GM19193 (cell line): ENCODE measurements around the gene PSAP.

Experiments used
- POLR2A ChIP-seq: IDR thresholded peaks from 4 replicates; pipeline ENCODE4 v1.6.1; 2011; ENCODE audit not compliant: insufficient read depth, insufficient read length; ENCODE audit errors: extremely low read depth

PSAP gene

DNA sequence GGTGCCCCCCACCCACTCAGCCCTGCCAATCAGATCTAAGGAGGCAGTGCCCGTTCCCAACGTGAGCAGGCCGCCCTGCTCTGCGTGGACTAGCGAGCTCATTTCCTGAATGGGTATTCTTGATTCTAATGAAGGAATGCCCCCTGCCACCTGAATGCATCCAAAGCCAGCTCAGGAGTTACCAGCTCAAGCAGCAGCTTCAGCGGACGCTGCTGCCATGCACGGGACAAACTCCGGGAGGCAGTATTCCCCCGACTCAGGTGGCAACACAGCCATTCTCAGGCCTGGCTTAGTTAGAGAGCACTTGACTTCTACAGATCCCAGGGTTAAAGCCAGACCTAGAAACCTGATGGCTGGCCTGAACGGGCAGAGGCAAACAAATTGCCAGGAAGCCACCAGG, 25.8 kb downstream of the PSAP start:
- TF ChIP-seq POLR2A: no peak

DNA sequence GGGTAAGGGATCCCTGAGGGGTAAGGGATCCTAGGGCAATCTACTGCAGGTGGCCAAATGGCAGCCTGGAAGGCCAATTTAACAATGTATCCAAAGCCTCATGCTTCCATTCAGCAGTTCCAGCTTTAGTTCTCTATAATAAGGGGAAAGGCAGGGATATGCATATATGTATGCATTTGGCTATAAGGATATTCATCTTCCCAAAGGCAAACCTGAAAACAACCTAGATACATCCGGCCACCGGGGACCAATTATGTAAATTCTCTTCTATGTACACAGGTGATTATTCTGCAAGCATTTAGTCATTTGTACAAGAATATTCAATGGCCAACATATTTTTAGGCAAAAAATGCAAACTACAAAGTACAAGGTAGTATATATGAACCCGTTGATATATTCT, 26.7 kb downstream of the PSAP start:
- TF ChIP-seq POLR2A: no peak

DNA sequence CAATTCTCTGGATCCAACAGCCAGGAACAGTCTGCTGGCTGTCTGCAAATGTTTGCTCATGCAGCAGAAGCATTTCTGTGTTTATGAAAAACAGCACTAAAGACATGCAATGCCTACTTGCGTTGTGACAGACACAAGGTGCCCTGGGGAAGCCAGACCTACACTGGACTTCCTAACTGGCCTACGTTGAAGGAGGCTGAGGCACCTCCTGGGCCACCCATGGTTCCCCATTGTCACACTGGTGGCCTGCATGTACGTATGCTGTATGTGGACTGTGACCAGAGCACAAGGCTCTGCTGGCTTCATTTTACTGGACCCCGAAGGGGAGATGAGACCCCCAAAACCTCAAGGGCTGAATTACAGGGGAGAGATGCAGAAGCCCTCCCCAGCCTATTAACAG, 27.7 kb downstream of the PSAP start:
- no peak for TF ChIP-seq POLR2A

DNA sequence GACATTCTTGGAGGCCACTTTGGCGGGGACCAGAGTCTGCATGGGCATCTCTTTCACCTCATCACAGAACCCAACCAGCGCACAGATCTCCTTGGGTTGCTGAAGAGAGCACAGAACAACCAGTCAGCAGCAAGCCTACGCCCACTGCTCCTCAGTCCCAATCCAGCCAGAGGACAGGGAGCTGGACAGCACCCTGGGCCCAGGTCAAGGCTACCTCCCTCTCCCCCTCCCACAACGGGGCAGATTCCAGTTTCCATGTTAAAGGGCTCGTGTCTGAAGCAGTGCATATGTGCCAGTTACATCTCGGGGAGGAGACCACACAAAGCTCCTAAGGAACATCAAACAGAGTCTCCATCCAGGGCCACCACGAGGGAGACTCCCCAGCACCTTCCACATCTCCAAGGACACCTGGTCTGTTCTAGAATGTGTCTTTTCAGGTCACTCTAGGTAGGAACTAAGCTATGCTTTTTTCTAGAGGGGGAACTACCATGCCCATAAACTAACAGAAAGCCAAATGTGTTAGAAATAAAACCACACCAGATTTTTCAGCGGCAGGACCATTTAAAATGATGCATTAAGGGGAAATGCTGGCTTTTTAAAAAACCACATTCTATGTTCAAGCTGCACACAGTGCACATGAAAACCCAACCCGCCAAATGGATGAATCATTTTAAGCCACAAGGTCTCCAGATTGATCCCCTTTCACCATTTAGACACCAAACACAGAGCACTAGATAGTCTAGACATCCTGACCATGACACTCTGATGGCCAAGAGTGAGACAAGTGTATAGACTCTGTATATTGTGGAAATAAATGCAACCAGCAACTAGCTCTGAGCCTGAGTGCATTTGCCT, 28.9 kb downstream of the PSAP start:
- no peak for TF ChIP-seq POLR2A

DNA sequence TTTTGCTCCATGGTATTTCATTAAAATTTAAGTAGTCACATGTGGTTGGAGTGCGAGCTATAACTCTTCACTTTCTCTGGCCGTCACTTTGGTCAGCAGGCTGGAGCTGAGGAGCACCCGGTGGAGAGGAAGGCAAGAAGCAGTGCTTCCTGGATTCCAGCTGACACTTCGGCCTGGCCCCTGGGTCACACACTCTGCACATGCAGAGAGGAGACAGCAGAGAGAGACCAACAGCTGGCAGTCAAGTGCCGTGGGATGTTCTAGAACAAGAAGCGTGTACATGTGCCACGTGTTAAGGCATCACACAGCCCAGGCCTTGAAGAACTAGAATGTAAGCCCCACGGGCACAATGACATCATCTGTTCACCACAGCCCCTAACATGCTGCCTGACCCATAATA, 30.1 kb downstream of the PSAP start:
- TF ChIP-seq POLR2A: no peak

DNA sequence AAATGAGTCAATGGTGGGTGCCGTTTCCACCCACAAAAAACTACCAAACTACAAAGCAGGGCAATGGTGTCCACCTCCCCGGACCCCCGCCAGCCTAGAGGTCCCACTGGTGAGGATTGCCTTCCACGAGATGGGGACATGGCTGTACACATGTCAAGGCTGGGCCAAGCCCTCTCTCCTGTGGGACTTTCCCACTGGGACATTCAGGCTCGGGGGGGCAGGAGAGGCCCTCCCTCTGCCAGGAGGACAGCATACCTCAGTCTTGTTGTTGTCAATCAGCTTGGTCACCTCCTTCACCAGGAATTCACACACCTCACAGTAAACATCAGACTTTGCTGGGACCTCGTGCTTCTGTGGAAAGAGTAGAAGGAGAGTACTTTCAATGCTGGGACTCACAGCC, 31.1 kb downstream of the PSAP start:
- no peak for TF ChIP-seq POLR2A

DNA sequence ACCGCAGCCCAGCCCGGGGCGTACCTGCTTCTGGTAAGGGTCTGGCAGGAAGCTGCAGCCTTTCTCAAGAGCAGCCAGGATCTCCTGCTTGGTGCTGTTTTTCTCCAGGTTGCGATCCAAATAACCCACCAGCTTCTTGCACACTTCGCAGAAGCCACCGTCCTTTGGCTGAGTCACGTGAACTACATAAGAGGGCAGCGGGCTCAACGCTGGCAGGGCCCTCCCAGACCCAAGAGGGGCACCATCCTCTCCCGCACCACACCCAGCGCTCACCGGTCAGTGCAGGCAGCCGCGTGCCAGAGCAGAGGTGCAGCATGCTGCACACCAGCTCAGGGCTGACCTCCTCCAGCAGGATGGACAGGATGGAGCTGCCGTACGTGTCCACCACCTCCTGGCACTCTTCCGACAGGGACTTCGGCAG, 31.6 kb downstream of the PSAP start:
- no peak for TF ChIP-seq POLR2A

DNA sequence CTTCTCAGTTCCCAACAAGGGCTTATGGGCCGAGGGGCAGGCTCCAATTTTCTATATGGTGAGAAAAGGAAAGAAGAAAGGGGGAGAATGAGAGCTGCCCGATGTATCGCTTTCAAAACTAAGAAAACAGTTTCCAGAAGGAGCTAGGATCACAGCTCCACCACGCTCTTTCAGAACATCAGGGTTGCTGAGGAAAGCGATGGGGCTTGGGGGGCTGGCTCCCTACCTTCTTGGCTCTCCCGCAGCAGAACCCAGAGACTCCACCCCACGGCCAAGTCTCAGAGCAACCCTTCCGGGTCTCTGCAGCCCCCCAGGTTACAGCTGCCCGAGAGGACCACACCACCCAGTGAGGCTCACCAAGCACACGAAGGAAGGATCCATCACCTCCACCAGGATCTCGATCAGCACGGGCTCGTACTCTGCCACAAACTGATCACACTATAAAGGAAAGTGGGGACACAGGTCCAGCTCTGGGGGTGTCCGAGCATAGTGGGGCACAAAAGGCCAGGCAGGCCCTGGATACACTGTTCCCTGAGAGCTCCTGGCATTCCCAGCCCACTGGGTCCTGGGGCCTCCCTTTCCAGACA, 32.3 kb downstream of the PSAP start:
- TF ChIP-seq POLR2A: no peak

DNA sequence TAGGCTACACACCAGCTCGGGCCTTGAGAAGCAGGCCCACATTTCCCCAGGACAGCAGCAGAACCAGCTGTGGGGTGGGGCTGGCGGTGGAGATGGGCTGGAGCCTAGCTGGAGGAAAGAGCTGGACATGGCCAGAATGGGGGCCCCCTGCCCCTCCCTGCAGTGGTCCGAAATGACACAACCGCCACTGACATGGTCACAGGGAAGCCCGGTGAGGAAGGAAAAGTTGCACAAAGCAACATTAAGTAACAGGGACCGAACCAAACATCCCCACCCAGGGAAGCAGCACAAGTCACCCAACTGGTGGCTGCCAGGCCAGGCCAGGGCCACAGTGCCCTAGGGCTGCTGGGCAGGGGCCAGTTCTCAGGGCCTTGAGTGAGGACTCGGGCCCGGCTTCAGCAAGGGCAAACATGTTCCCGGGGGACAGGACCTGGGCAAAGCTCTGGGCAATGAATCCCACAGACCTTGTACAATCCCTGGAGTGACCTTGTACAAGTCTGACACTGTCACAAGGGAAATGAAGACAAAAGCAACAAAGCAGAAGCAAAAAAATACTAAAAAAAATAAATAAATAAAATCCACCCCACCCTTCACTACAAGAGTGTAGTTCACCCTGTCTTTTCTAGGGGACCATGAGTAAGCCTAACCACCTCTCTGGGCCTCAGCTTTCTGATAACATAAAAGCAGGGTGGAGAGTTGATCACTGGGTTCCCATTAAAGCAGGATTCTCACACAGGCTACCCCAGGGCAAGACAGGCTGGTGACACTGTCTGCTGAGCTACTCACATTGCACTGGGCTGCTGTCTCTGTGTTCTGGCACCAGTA, 33.0 kb downstream of the PSAP start:
- no peak for TF ChIP-seq POLR2A

DNA sequence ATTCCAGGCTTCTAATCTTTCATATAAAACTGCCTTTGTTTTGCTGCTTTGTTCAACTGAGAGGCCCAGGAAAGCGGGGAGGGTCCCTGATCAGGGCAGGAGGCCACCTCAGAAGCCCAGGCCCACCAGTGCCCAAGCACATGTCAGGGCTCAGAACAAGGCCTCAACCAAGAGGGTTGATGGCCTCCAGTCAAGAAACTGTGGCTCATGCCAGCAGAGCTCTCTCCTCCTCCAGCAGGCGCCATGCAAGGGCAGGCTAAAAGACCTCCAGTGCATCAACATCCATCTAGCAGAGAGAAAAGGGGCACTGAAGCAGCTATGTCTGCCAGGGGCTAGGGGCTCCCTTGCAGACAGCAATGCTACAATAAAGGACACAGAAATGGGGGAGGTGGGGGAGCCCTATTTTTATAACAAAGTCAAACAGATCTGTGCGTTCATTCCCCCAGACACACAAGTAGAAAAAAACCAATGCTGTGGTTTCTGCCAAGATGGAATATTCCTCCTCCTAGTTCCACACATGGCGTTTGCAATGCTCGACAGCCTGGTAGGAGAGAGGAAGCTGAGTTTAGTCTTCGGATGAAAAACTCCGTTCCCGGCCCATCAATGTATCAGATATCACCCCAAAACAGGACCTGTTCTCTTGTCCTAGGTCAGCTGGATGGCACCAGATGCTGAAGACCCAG, 34.0 kb downstream of the PSAP start:
- no peak for TF ChIP-seq POLR2A

DNA sequence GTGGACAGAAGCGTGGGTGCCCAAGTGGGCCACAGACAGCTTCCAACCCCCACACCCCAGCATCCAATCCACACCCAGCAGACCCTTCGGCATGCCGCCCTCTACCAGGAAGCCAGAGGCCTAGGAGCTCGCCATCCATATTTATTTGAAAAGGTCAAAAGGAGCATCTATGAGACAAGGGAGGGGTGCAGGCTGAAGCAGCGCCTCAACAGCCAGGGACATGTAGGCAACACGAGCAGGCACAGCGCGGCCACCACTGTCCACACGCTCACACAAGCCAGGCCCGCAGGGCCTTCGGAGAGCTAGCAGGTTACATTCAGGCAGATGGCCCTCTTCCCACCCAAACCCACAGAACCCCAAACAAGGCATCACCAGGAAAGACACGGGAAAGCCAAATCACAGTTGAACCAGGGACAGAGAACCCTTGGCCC, 34.6 kb downstream of the PSAP start:
- TF ChIP-seq POLR2A: no peak

DNA sequence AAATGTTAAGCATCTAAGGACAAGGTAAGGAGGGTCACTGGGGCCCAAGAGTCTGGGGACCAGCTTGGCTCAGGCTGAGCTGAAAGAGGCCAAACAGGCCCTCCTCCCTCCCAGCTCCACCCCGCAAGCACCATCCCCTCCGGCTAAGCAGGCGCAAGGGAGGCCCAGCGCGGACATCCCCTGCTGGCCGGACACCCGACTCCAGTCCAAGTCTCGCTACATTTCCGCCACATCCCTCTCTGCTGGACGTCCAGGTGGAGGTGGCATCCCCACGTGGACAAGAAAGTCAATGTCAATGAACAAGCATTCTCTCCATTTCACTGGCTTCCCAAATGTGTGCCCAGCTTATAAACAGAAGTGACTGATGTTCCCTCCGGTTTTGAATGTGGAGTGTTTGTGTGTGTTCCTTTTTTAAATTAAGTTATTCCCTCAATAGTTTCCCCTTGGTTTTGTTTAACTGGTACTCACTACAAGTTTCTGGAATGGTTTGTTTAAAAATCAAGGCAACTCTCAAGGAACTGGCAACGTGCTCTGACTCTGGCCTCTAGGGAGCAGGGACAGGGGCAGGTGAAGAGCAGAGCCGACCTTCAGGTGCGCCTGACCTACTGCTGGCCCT, 35.4 kb downstream of the PSAP start:
- no peak for TF ChIP-seq POLR2A

DNA sequence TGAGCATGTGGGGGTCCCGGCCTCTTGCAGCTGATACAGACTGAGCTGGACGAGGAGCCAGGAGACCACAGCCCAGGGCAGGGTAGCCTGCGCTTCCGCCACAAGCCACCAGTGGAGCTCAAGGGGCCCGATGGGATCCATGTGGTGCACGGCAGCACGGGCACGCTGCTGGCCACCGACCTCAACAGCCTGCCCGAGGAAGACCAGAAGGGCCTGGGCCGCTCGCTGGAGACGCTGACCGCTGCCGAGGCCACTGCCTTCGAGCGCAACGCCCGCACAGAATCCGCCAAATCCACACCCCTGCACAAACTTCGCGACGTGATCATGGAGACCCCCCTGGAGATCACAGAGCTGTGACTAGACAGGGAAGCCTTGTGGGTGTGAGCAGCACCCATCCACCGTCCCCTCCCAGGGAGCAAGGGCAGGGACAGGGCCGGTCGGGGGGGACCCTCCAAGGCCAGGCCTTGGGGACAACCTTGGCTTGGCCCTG, 36.1 kb downstream of the PSAP start:
- TF ChIP-seq POLR2A: no peak

DNA sequence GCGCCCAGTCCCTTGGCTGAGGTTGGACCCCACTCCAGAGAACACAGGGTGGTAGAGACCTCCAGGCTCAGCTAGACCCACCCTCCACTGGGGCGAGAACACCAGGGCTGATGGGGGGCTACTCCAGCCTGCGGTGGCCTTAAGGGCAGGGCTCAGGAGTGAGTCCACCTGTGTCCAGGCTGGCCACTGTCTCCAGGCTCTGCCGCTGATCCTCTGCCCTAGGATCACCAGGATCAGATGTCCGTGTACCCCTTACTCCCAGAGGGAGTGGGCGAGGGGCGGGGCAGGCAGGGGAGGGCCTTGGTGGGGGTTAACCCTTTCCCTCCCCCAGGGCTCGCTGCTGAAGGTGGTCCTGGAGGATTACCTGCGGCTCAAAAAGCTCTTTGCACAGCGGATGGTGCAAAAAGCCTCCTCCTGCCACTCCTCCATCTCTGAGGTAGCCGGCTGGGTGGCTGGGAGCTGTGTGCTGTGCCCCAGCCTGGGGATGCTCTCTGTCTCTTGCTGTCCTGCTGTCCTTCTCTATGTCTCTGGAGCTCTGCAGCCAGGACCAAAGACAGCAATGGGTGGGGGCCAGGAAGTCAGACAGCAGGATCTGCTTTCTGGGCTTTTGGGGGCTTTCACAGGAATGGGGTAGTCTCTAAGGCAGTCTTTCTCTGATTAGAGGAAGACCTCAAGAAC, 38.0 kb downstream of the PSAP start:
- no peak for TF ChIP-seq POLR2A
